Measurements from ENCODE around the gene RASSF1.

Gene RASSF1

GRCh38 chr3:50334339-50335075 is 6.1 kb downstream of the RASSF1 start:
- Histone ChIP-seq H3K9me3 (replicated peaks in 1 of 11) (no peaks in the 10 kb centered on the region), H3K36me3 (peaks cover 53 to 77% (median 71%) of the 10 kb centered on the region in 11 experiments), H3K4me3 (peak overlapping the region in 6 of 10 experiments; percentile 15 to 89 (median 84); a peak in 8 of 20 replicates), H4K20me1 (peaks cover 74 to 78% (median 76%) of the 10 kb centered on the region in 11 experiments), H3K9ac (peak overlapping the region; percentile 28 to 97 (median 92); a peak in 20 of 22 replicates), H3K4me2 (peak overlapping the region; percentile 87 to 100 (median 98)), H3K27me3 (peaks cover 0 to 4% (median under 1%) of the 10 kb centered on the region in 11 experiments; a peak in 8 of 22 replicates), H3K27ac (peak overlapping the region in 7 of 11 experiments; percentile 3 to 37 (median 31); a peak in 7 of 22 replicates), H3K4me1 (peaks cover 45 to 60% (median 55%) of the 10 kb centered on the region in 10 experiments)
- no peak for TF ChIP-seq Cebpa-rat (IDR thresholded peaks at IDR 0.05)

GRCh38 chr3:50333744-50334328 is 6.8 kb downstream of the RASSF1 start:
- H3K9ac ChIP-seq: peak overlapping the region; percentile 28 to 97 (median 92); a peak in 21 of 22 replicates
- H3K4me2 ChIP-seq: peak overlapping the region; percentile 87 to 100 (median 98)
- H3K4me3 ChIP-seq: peak overlapping the region in 3 of 10 experiments; percentile 10 to 87 (median 26); a peak in 2 of 20 replicates

GRCh38 chr3:50331364-50331907 is 9.2 kb downstream of the RASSF1 start:
- Histone ChIP-seq H3K27me3 (no peaks in the 10 kb centered on the region), H3K9ac (peak overlapping the region in 4 of 11 experiments; percentile 7 to 92 (median 24); a peak in 2 of 22 replicates), H3K4me2 (no peak overlapping the region), H3K4me1 (peaks cover 51 to 70% (median 59%) of the 10 kb centered on the region in 10 experiments), H3K27ac (no peak overlapping the region), H3K36me3 (peaks cover 60 to 84% (median 76%) of the 10 kb centered on the region in 11 experiments), H3K9me3 (replicated peaks in 1 of 11) (no peaks in the 10 kb centered on the region), H3K4me3 (no peak overlapping the region), H4K20me1 (peaks cover 68 to 90% (median 83%) of the 10 kb centered on the region in 11 experiments)
- no peak for TF ChIP-seq Cebpa-rat (IDR thresholded peaks at IDR 0.05)

More at GRCh38 chr3:50333744-50334328, 6.8 kb downstream of the RASSF1 start:
- H4K20me1 ChIP-seq: peaks cover 74 to 84% (median 80%) of the 10 kb centered on the region in 11 experiments
- H3K4me1 ChIP-seq: peaks cover 42 to 61% (median 54%) of the 10 kb centered on the region in 10 experiments
- H3K36me3 ChIP-seq: peaks cover 58 to 84% (median 77%) of the 10 kb centered on the region in 11 experiments
- no peaks in the 10 kb centered on the region for H3K27me3 ChIP-seq
- no peak for TF ChIP-seq Cebpa-rat (IDR thresholded peaks at IDR 0.05)
- no peaks in the 10 kb centered on the region for H3K9me3 ChIP-seq (replicated peaks in 1 of 11)
- peak overlapping the region in 8 of 11 experiments; percentile 3 to 49 (median 31); a peak in 9 of 22 replicates for H3K27ac ChIP-seq

GRCh38 chr3:50330330-50330729 is 10.3 kb downstream of the RASSF1 start:
- TF ChIP-seq Cebpa-rat (IDR thresholded peaks at IDR 0.05): no peak
- Histone ChIP-seq H3K9ac (peak overlapping the region in 2 of 11 experiments; percentile 5 to 31; a peak in 2 of 22 replicates), H3K27me3 (no peaks in the 10 kb centered on the region), H3K4me2 (no peak overlapping the region), H3K4me3 (no peak overlapping the region), H3K4me1 (peaks cover 42 to 70% (median 57%) of the 10 kb centered on the region in 10 experiments), H3K36me3 (peaks cover 62 to 84% (median 78%) of the 10 kb centered on the region in 11 experiments), H4K20me1 (peaks cover 57 to 86% (median 72%) of the 10 kb centered on the region in 11 experiments), H3K27ac (no peak overlapping the region), H3K9me3 (replicated peaks in 1 of 11) (no peaks in the 10 kb centered on the region)

- H3K9ac ChIP-seq: peak within 1 kb of the TSS; percentile 82 to 95 (median 90)
- peaks cover 48 to 76% (median 60%) of the 10 kb centered on the region in 11 experiments for H3K36me3 ChIP-seq
- H3K4me2 ChIP-seq: peak within 1 kb of the TSS; percentile 93 to 100 (median 98)
- H3K4me3 ChIP-seq: peak within 1 kb of the TSS; percentile 88 to 99 (median 92)
- peaks cover 32 to 70% (median 51%) of the 10 kb centered on the region in 10 experiments for H3K4me1 ChIP-seq
- no peak for TF ChIP-seq Cebpa-rat (IDR thresholded peaks at IDR 0.05)
- H3K9me3 ChIP-seq (replicated peaks in 1 of 11): no peaks in the 10 kb centered on the region
- no peaks in the 10 kb centered on the region for H3K27me3 ChIP-seq
- H4K20me1 ChIP-seq: peaks cover 37 to 70% (median 50%) of the 10 kb centered on the region in 11 experiments
- H3K27ac ChIP-seq: peak within 1 kb of the TSS; percentile 67 to 86 (median 81)
Measured at GRCh38 chr3:50327943-50328691, 12.5 kb downstream of the RASSF1 start, which contains the start of gene TUSC2. Gene TUSC2, minus strand, starts transcription at chr3:50328223. Its CDS starts 124 bp downstream, at chr3:50328099.

- H3K9me3 ChIP-seq (replicated peaks in 1 of 11): no peaks in the 10 kb centered on the region
- peak overlapping the region; percentile 67 to 86 (median 81); a peak in 20 of 22 replicates for H3K27ac ChIP-seq
- H3K27me3 ChIP-seq: no peaks in the 10 kb centered on the region
- H3K36me3 ChIP-seq: peaks cover 39 to 66% (median 50%) of the 10 kb centered on the region in 11 experiments
- H3K9ac ChIP-seq: peak overlapping the region; percentile 82 to 95 (median 90)
- peak overlapping the region; percentile 93 to 100 (median 98) for H3K4me2 ChIP-seq
- H3K4me1 ChIP-seq: peaks cover 41 to 77% (median 60%) of the 10 kb centered on the region in 10 experiments
- H3K4me3 ChIP-seq: peak overlapping the region; percentile 88 to 99 (median 92)
- peaks cover 28 to 60% (median 40%) of the 10 kb centered on the region in 11 experiments for H4K20me1 ChIP-seq
- TF ChIP-seq Cebpa-rat (IDR thresholded peaks at IDR 0.05): no peak
Measured at GRCh38 chr3:50327129-50327528, 13.5 kb downstream of the RASSF1 start.

- peak overlapping the region in 10 of 11 experiments; percentile 21 to 93 (median 86); a peak in 11 of 22 replicates for H3K9ac ChIP-seq
- peak overlapping the region in 6 of 11 experiments; percentile 10 to 100 (median 98); a peak in 8 of 22 replicates for H3K4me2 ChIP-seq
- peaks cover 18 to 50% (median 31%) of the 10 kb centered on the region in 11 experiments; a peak in 20 of 22 replicates for H4K20me1 ChIP-seq
- H3K36me3 ChIP-seq: peaks cover 30 to 56% (median 41%) of the 10 kb centered on the region in 11 experiments
- H3K4me3 ChIP-seq: no peak overlapping the region
- no peak overlapping the region for H3K27ac ChIP-seq
- TF ChIP-seq Cebpa-rat (IDR thresholded peaks at IDR 0.05): no peak
- no peaks in the 10 kb centered on the region for H3K27me3 ChIP-seq
- peaks cover 46 to 81% (median 64%) of the 10 kb centered on the region in 10 experiments for H3K4me1 ChIP-seq
- no peaks in the 10 kb centered on the region for H3K9me3 ChIP-seq (replicated peaks in 1 of 11)
Measured at GRCh38 chr3:50326182-50326541, 14.5 kb downstream of the RASSF1 start.

Measured in BLaER1 treated with 17β-estradiol and CSF1 and Interleukin-3, amounts not matched to agents 10 nM and 100 nM (cell line).